ENCODE measurements around the gene DCBLD2.

DNA sequence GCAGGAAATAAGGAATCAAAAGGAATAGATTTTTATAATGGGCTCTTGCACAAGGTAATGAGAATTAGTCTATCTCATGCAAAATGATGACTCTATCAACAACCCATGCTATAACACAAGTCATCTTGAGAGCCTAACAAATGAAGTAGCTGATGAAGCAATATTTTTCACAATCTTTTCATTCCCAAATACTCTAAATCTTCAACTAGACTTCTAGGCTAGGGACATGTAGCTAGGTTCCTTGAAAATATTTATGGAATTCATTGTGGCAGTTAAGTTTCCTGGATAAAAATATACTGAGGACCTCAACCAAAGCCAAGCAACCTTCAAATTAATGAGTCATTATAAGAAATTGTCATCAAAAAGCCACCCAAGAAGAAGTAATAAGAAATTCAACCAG, 55.4 kb downstream of the DCBLD2 start:
- no peak for TF ChIP-seq EP300 (IDR thresholded peaks at IDR 0.05)
- TF ChIP-seq, protein P1, sequence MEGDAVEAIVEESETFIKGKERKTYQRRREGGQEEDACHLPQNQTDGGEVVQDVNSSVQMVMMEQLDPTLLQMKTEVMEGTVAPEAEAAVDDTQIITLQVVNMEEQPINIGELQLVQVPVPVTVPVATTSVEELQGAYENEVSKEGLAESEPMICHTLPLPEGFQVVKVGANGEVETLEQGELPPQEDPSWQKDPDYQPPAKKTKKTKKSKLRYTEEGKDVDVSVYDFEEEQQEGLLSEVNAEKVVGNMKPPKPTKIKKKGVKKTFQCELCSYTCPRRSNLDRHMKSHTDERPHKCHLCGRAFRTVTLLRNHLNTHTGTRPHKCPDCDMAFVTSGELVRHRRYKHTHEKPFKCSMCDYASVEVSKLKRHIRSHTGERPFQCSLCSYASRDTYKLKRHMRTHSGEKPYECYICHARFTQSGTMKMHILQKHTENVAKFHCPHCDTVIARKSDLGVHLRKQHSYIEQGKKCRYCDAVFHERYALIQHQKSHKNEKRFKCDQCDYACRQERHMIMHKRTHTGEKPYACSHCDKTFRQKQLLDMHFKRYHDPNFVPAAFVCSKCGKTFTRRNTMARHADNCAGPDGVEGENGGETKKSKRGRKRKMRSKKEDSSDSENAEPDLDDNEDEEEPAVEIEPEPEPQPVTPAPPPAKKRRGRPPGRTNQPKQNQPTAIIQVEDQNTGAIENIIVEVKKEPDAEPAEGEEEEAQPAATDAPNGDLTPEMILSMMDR (IDR thresholded peaks at IDR 0.05) = no peak
- TF ChIP-seq POLR2A (IDR thresholded peaks at IDR 0.05) = no peak
